WI38 (cell line): ENCODE measurements around the gene PARD3.
A peak's percentile ranks its signal among the peaks of the same experiment; 100 is the strongest.

Source experiments
- H3K4me3 ChIP-seq: 2 replicates; pipeline ENCODE4 v1.5.1; 2011; ENCODE audit warnings: low read depth, mild to moderate bottlenecking, control low read depth, low read length
- TF ChIP-seq, protein P1 (sequence below): IDR thresholded peaks from 2 replicates; pipeline ENCODE4 v1.5.1; 2012; ENCODE audit warnings: low read depth, mild to moderate bottlenecking, control low read depth, low read length

PARD3 gene

GRCh38 chr10:34677132-34677531, 138.0 kb downstream of the PARD3 start:
- no peak overlapping the region for H3K4me3 ChIP-seq
- TF ChIP-seq, protein P1, sequence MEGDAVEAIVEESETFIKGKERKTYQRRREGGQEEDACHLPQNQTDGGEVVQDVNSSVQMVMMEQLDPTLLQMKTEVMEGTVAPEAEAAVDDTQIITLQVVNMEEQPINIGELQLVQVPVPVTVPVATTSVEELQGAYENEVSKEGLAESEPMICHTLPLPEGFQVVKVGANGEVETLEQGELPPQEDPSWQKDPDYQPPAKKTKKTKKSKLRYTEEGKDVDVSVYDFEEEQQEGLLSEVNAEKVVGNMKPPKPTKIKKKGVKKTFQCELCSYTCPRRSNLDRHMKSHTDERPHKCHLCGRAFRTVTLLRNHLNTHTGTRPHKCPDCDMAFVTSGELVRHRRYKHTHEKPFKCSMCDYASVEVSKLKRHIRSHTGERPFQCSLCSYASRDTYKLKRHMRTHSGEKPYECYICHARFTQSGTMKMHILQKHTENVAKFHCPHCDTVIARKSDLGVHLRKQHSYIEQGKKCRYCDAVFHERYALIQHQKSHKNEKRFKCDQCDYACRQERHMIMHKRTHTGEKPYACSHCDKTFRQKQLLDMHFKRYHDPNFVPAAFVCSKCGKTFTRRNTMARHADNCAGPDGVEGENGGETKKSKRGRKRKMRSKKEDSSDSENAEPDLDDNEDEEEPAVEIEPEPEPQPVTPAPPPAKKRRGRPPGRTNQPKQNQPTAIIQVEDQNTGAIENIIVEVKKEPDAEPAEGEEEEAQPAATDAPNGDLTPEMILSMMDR = no peak

DNA sequence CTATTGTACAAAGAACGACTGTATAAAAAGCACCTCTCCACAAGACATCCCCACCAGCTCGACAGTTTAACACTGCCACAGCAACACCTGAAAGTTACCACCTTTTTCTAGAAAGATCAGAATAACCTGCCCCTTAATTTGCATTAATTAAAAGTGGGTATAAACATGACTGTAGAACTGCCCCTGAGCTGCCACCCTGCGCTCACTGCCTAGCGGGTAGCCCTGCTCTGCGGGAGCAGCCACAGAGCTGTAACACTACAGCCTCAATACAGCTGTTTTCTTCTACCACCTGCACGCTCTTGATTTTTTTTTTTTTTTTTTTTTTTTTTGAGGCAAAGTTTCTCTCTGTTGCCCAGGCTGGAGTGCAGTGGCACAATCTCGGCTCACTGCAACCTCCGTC, 140.9 kb downstream of the PARD3 start:
- TF ChIP-seq, protein P1 = no peak
- no peak overlapping the region for H3K4me3 ChIP-seq

GRCh38 chr10:34670081-34670480, 145.0 kb downstream of the PARD3 start:
- no peak overlapping the region for H3K4me3 ChIP-seq
- TF ChIP-seq, protein P1 = no peak

DNA sequence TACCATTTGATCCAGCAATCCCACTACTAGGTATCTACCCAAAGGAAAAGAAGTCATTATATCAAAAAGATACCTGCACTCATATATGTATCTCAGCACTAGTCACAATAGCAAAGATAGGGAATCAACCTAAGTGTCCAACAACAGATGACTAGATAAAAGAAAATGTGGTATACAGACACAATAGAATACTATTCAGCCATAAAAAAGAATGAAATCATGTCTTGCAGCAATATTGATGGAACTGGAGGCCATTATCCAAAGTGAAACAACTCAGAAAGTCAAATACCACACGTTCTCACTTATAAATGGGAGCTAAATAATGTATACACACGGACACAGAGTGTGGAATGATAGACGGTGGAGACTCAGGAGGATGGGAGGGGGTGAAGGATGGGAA, 146.0 kb downstream of the PARD3 start:
- TF ChIP-seq, protein P1 = no peak
- no peak overlapping the region for H3K4me3 ChIP-seq

DNA sequence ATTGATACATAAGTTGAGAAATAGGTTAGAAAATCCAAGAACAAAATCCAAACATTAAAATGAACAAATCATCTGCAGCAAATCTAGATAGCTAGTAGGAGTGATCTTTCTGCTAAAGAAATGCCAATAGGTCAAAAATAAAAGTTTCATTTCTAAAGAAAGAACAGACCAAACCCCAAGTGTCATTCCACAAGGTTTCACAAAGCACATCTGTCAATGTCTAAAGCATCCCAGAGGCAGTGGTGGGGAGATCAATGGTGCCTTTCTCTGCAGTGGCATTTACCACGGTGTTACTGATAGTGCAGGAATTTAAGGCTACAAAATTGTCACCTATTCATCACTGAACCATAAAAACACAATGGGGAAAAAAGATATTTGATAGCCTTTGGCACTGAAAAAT, 147.9 kb downstream of the PARD3 start:
- TF ChIP-seq, protein P1 = no peak
- no peak overlapping the region for H3K4me3 ChIP-seq

- H3K4me3 ChIP-seq = no peak overlapping the region
- TF ChIP-seq, protein P1 = peak; percentile 47; the same call in 1 of the 2 replicates
These were observed 148.9 kb downstream of the PARD3 start for GRCh38 chr10:34666008-34666704.

GRCh38 chr10:34664706-34665105, 150.4 kb downstream of the PARD3 start:
- no peak overlapping the region for H3K4me3 ChIP-seq
- TF ChIP-seq, protein P1 = no peak
